Myocyte (in vitro differentiated cells): ENCODE data around the gene PIH1D1. TPM values are rescaled to one million over a fixed set of nuclear protein-coding genes. Genes with fewer than 3 reads are reported as not detected.
"Not testable (repeated sequence)": the region's sequence is repeated elsewhere in the genome, so short reads cannot be mapped to it uniquely, and the experiment has no call there.

Experiments
- DNase-seq: peaks from one replicate; pipeline ENCODE4 v3.0.0-alpha.2; 2012; ENCODE audit warnings: low read depth
- total RNA-seq: library from RNA; depleted of rRNA; stranded (reverse); fragments of >200 nt; gene quantifications from 2 replicates; pipeline ENCODE4 v1.2.3, GENCODE V29; 2014

Gene PIH1D1
- total RNA-seq, 1 donor from 2014 or later, result 53.7 TPM

- no peak for DNase-seq
Observed at GRCh38 chr19:49456326-49456725, 4.7 kb upstream of the PIH1D1 start.

DNA sequence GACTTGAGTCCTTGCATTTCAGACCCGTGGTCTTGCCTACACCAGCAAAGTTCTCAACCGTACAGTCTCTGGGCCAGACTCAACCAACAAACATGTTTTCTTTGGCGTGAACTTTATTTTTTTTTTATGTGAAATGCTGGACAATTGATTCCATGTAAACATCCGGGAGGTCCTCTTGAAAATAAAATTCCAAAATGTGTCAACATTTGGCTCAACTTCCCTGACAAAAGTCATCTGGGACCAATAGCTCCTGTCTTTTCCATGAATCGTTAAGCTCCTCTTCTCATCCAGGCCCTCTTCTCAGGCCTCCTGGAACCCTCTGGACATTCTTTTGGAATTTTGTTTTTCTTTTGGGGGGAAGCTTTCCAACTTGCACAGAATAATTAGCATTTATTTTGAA lies 4.2 kb upstream of the PIH1D1 start:
- no peak for DNase-seq

GRCh38 chr19:49453757-49454240 lies 2.2 kb upstream of the PIH1D1 start:
- DNase-seq, result no peak

DNA sequence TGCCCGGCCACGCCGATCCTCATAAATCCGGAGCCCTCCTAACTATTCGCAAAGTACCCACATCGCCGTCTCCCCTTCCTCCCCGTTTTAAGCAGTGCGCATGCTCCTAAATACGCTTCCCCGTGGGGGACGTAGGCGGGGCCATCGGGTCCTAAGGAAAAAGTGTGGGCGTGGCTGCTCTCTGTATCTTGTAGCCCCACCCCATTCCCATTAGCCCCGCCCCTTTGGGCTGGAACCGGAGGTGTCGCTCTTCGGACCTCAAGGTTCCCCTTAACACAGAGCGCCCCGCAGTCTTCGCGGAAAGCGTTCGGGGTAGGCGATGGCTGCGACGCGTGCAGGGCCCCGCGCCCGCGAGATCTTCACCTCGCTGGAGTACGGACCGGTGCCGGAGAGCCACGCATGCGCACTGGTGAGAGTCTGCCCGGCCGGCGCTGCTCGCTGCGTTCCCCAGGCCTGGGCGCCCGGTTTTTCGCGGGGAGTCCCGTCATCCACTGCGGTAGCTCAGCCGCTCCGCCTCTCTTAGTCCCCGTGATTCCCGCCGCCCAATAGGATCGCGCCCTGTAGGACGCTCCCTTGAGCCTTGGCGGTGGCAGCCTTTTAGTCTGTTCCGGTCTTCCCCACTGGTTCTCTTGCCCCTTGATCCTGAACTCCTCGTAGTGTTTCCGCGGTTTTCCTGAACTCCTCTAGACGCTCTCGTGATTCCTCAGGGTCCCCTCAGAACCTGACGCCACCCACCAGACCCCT lies 1.6 kb upstream of the PIH1D1 start, which contains the start of gene ALDH16A1:
Gene ALDH16A1, plus strand, starts transcription at position 213 of the 744 bp plus-strand sequence. Its CDS starts 107 bp downstream, at position 320.
- peak; percentile 99 for DNase-seq

DNA sequence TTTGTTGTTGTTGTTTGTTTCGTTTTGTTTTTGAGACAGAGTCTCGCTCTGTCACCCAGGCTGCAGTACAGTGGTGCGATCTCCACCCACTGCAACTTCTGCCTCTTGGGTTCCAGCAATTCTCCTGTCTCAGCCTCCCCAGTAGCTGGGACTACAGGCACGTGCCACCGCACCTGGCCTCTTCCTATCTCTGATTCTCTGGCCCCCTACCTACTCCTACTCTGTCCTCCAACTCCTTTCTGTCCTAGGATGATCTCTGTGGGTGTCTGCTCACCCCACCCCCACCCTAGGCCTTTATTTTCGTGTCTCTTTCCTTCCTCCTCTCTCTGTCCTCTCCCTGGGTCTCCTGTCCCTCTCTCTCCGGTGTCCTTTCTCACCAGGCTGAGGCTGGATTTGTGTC lies 1.2 kb downstream of the PIH1D1 start:
- no peak for DNase-seq

DNA sequence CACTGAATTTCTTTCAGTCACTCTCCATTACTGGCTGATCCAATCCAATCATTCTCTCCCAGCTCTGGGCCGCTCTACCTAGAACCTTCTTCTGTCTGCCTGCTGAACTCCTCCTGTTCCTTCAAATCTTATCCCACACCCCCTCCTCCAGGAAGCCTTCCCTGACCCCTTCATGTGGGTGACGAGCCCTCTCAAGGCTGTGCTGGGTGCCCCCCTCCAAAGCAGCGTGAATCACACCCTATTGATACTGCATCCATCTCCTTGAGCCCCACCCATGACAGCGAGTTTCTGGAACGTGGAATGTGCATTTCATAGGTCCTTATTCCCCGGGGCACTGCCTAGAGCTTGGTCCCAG lies 3.2 kb downstream of the PIH1D1 start:
- DNase-seq, result no peak

GRCh38 chr19:49447485-49448431 lies 3.9 kb downstream of the PIH1D1 start:
- no peak for DNase-seq

DNA sequence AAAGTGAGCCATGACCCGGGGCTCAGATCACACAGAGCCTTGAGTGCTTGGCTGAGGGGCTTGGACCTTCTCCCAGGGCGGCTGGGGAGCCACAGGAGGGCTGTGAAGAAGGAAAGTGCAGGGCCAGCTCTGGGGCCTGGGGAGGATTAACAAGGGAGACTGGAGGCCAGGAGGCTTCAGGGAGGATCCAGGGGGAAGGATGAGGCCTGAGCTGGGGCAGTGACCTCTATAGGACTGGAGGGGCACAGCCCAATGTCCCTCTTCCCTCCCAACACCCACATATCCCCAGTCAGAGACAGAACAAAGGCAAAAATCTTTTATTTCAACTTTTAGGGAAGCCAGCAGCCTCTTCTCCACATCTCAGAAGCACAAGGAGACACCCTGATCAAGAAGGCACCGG lies 5.6 kb downstream of the PIH1D1 start:
- DNase-seq, result no peak

DNA sequence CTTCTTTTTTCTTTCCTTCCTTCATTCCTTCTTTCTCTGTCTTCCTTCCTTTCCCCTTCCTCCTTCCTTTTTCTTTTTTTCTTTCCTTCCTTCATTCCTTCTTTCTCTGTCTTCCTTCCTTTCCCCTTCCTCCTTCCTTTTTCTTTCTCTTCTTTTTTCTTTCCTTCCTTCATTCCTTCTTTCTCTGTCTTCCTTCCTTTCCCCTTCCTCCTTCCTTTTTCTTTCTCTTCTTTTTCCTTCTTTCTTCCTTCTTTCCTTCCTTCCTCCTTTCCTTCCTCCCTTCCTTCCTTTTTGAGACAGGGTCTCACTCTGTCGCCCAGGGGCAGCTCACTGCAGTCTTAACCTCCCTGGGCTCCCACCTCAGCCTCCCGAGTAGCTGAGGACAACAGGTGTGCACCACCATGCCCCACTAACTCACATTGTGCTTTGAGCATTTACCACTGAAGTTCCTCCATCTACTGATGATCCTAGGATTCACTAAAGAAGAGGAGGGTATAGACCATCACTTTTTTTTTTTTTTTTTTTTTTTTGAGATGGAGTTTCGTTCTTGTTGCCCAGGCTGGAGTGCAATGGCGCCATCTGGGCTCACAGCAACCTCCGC lies 7.4 kb downstream of the PIH1D1 start:
- DNase-seq, result not testable (repeated sequence)

- DNase-seq, result peak; percentile 95
Observed at GRCh38 chr19:49443366-49444099, 8.1 kb downstream of the PIH1D1 start.

- DNase-seq, result peak; percentile 92
Observed at GRCh38 chr19:49442771-49443365, 8.7 kb downstream of the PIH1D1 start.

- peak; percentile 25 for DNase-seq
Observed at GRCh38 chr19:49442354-49442753, 9.3 kb downstream of the PIH1D1 start.

GRCh38 chr19:49441960-49442350 lies 9.7 kb downstream of the PIH1D1 start:
- DNase-seq, result no peak

DNA sequence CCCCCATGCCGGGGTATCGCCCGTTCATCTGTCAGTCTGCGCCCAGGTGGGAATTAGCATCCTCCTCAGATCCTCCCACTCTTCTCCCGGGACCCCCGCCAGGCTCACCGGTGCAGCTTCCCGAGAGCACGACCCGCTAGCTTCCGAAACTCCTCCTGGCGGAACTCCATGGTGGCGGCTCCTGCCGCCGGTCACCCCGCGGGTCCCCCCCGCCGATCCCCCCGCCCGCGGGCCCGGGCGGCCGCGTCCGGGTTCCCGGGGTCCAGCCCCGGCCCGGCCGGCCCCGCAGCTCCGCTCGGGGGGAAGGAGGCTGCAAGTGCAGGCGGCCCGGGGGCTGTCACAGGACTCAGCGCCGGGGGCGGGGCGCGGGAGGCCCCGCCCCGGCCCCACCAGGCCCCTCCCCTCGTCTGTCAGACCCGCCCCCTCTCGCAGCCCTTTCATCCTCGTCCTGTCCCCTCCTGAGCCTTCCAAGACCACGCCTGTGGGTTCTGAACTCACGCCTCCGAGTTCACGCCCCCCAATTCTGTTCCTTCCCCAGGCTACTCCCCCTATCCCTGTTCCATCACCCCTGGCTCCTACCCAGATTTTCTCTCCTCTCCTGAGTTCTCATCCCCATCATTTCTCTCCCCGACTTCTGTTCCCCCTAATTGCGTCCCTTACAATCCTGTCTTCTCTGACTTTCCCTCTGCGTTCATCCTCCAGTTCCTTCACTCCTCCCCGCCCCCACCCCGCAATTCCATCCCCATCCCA lies 10.2 kb downstream of the PIH1D1 start, which contains the start of gene SLC17A7:
Gene SLC17A7, minus strand, starts transcription at position 318 of the 750 bp plus-strand sequence. Its CDS starts 148 bp downstream, at position 170.
- DNase-seq, result no peak

- DNase-seq, result no peak
Observed at GRCh38 chr19:49440439-49441209, 11.0 kb downstream of the PIH1D1 start.

DNA sequence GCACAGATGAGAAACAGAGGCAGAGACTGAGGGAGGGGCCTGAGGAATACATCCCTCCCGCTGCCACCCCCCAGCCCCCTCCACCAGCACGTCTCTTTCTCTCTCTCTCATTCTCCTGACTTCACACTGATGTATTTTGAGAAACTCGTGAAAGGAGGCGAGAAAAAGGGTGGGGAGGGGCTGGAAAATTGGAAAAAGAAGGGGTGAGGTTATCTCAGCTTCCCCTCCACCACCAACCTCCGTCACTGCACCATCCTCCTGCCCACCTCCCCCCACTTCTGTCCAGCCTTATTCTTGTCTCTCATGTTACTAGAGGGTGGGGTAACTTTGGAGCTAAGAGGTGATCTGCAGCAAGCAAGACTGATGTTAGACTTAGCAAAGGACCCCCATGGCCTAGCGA lies 11.8 kb downstream of the PIH1D1 start:
- no peak for DNase-seq

GRCh38 chr19:49438261-49438660 lies 13.4 kb downstream of the PIH1D1 start:
- DNase-seq, result no peak

GRCh38 chr19:49437231-49437630 lies 14.4 kb downstream of the PIH1D1 start:
- DNase-seq, result no peak
